HG02571 (cell line): ENCODE data around the gene SCAF4.
"Not testable (repeated sequence)": the region's sequence is repeated elsewhere in the genome, so short reads cannot be mapped to it uniquely, and the experiment has no call there.

Experiments
- ATAC-seq: cut with Tn5 transposase; IDR thresholded peaks from one replicate; pipeline ENCODE4 v1.9.1; 2021; ENCODE audit warnings: mild to moderate bottlenecking, moderate library complexity; ENCODE audit not compliant: unreplicated experiment

SCAF4 gene

DNA sequence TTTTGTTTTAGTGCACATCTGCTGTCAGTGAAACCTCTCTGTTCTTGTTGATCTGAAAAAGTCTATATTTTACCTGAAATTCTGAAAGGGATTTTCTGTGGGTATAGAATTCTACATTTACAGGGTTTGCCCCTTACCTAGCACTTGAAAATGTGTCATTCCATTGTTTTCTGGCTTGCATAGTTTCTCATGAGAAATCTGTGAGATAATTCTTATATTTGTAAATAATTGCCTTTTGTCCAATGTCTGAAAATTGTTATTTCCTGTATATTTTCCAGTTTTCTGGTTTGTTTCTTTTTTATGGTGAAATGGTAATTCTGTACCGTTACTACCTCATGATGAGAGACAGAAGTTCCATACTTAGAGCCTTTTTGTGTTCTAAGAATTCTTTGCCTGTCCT is 11.8 kb upstream of the SCAF4 start:
- ATAC-seq, result no peak

DNA sequence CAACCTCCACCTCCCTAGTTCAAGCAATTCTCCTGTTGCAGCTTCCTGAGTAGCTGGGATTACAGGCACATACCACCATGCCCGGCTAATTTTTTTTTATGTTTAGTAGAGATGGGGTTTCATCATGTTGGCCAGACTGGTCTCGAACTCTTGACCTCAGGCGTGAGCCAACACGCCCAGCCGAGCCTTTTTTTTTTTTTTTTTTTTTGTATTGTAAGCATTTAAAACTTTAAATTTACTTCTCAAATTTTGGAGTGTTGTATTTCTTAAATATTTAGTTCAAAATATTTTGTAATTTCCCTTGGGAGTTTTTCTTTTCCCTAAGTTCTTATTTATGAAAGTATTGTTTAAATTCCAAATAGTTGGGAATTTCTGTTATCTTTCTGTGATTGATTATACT is 9.2 kb upstream of the SCAF4 start:
- no peak for ATAC-seq

DNA sequence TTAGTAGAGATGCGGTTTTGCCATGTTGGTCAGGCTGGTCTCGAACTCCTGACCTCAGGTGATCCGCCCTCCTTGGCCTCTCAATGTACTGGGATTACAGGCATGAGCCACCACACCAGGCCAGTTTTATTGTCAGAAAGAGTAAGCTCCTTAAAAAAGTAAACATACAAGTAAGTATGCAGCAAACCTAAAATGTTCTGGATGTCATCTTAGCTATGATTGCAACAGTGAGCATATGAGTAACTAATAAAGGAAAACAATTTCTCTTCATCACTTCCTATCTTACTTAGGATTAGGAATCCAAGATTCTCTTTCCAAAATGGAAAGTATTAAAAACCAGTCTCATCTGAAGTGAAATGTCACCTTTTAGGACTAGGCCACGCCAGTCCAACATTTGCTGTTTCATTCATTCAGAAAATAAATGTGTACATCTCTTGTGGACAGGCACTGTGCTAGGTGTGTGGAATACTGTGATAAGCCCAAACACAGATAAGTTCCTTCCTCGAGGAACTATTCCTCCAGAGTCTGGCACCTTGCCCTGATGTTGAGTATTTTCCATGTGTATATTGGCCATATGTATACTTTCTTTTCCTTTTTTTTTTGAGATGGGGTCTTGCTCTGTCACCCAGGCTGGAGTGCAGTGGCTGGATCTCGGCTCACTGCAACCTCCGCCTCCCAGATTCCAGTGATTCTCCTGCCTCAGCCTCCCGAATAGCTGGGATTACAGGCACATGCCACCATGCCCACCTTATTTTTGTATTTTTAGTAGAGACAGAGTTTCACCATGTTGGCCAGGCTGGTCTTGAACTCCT is 5.9 kb upstream of the SCAF4 start:
- ATAC-seq, result not testable (repeated sequence)

DNA sequence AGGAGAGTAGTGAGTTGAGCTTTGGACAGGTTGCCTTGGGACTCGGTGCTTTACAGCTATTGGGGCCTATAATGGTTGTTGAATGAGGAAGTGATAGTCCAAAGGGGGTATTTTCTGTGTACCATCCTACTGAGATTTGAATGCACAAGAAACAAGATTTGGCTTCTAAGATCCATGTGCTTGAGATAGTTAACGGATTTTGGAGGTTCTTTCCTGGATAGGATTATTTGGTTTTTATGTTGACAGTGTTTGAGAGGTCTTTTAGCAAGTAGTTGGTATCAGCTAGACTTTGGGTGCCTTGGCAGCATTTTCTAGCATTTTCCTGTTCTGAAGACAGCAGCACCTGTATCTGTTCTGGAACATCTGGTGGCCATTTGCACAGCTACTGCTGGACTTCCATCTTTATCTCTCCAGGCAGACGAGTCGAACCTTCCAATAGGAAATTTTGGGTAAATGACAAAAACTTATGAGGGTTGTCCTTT is 3.6 kb upstream of the SCAF4 start:
- no peak for ATAC-seq

DNA sequence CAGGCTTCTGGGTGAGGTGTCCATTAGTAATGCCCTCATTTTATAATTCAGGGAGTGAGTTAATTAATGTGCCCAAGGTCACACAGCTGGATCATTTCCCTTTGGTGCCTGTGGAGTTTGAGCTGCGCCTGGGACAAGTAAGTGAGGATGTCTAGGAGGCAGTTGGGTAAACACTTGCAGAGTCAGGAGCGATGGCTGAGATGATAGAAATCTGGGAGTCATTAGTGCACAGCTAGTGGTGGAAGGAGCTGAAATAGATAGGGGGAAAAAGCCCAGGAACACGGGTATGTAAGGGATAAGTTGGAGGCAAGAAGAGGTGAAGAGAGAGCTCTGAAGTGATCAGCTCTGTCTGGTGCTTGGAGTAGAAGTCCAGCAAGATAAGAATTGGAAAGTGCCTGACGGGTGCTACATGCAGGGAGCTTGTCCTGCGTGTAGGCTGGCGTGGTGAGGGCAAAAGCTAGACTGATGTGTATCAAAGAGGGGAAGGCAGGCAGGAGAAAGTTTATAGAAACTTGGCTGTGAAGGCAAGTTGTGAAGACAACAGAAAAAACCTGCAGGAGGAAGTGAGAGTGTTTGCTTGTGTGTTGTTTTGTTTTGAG is 1.7 kb upstream of the SCAF4 start:
- ATAC-seq, result no peak

DNA sequence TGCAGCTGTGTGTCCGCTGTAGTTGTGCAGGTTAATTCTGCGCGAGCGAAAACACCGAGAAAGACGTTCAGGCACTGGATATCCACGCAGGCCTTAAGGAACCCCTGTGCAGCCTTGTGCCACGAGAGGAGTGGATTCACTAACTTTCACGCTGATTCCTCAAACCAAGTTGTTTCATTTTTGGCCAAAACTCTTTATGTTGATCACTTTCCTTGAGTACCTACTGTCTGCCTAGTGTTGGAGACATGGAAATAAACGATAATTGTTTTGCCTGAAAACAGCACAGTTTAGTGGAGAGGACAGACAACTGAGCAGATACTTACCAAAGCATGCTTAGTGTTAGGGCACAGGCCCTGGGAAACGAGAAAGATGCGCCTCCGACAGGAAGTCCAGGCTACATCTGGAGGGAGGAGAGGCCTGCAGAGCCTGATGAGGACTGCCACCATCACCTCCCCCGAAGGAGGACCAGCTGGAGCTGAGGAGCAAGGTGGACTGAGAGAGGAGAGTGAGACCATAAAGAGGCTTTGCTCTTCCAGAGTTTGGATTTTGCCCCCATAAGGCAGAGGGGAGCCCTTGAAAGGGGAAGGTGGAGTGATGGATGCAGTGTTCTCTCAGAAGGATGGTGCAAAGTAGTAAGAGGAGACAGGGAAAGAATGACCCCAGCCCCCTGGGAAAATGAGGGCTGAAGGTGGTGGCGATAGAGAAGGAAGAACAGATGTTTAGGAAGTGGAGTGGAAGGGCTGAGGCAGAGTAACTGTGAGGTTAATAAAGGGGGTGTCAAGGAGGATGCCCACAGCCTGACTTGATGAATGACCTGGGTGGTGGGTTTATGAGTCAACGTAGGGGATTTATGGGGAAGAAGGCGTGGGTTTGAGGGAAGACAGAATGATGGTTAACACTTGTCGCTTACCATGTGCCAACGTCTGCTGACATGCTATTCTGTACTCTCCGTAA is 956 bp upstream of the SCAF4 start:
- no peak for ATAC-seq

DNA sequence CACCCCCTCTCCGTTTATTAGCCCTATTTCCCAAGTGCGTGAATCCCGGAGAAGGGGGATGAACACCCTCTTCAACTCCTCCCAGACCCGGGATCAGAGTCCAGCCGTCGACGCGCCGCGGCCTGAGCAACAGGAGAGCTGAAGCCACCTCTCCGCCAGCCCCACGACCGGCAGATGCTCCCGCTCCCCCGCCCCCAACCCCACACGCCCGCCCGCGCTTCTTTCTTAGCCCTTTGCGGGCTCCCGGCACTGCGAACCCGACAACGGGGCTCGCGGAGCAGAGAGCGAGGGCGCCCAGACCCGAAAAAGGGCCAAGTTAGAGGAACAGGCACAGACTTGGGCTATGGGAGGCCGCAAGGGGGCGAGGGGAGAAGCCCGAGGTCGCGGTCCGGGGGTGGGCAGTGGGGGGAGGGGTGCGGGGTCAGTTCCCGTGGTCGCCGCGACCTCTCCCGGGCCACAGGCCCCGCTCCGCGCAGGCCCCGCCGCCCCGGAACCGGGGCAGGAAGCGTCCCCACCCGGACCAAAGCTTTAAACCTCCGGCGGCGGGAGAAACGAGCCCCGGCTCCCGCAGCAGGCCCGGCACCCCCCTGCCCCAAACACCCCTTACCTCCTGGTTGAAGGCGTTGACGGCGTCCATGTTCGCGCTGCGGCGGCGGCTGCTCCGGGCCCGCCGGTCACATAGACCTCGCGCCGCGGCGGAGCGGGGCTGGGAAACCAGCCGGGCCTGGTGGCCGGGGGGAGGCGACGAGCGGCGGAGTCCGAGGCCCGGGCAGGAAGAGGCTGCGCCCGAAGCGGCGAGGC is 662 bp downstream of the SCAF4 start:
- ATAC-seq, result peak; percentile 30

DNA sequence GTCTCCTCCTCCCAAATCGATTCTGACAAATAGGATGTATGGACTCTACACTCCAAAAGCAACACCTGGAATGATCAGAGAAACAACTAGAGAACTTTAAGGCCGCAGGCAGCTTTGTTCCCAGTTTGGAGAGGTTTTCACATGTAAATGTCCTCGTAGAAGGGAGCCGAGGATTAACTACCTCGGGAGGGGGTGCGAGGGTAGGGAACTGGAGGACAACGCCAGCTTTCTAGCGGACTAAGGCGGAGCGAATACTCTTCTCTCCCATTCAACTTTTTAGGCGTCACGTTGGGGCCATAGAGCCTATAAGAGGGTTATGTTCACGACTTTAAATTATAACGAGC is 1.2 kb downstream of the SCAF4 start:
- ATAC-seq, result no peak

DNA sequence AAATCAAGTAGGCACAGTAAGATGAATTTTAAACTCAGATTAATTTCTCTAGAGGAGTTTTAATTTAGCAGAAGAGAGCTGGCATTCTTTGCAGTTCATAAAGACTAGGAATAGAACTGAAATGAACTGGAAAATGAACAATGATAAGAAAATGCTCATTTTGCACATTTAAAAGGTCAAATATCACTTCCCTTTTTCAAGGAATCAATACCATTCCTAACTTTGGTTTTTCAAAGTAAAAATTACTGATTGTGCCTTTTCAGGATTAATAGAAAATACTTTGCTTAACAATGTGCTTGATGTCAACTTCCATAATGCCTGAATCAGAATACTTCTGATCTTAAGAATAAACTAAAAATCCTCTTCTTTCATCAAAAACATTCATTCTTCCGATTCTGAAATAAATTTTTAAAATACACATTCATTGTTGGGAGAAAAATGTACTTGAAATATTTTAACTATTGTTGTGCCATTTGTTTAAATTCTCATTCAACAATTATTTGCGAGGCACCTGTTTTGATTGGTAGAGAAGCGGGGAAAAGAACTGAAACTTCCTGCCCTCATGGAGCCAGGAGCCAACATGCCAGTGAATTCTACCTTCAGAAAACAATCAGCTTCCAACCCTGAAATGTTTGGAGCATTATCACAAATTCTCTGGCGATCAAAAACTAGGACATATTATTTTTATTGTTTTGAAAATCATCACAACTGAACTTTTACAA is 2.1 kb downstream of the SCAF4 start:
- ATAC-seq, result no peak

DNA sequence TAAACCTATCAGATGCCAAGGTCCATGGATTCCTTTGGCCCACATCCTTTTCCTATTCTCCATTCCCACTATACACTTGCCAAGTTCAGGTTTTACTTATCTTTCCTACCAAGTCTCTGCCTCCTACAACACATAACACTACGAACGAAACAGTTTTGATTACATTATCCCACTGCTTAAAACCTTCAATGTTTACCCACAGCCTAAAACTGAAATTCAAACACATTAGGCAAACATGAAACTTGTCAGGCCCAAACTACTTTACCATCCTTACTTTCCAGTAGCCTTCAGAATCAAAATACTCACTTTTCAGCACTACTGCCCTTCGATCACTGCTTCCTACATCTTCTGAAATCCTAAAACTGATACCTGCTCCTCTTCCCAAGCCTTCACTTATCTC is 3.0 kb downstream of the SCAF4 start:
- no peak for ATAC-seq

DNA sequence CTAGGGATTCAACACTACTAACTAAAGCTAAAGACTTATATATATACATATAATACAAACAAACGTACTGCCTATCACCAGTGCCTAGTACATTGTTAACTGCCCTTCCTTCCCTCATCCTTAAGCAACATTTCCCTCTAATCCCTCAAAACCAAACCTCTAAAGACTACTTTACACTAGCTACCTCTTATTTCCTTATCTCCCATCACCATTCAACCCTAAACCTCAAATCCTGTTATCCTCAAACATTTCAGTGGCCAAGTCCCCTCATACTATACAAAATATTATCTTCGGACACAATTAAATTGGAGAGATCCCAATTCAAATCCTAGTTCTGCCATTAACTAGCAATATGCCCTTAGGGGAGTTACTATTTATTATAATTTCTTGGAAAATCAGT is 3.7 kb downstream of the SCAF4 start:
- no peak for ATAC-seq

DNA sequence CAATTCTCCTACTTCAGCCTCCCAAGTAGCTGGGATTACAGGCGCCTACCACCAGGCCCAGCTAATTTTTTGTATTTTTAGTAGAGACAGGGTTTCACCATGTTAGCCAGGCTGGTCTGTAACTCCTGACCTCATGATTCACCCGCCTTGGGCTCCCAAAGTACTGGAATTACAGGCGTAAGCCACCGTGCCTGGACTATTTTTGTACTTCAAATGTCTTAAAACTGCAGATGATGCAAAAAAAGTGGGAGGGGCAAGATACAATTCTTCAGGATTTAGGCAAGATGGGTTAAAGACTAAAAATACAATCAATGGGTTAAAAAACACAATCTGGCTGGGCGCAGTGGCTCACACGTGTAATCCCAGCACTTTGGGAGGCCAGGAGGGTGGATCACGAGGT is 4.7 kb downstream of the SCAF4 start:
- ATAC-seq, result no peak

DNA sequence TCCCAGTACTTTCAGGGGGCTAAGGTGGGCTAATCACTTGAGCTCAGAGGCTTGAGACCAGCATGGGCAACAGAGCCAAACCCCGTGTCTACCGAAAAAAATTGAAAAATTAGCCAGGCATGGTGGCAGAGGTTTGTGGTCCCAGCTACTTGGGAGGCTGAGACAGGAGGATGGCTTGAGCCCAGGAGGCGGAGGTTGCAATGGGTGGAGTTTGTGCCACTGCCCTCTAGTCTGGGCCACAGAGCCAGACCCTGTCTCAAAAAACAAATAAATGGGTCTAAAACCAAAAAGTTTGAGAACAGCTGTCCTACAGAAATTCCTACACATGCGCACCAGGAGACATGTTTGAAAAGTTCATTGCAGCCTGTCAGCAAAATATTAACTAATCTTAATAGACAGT is 5.5 kb downstream of the SCAF4 start:
- ATAC-seq, result no peak

DNA sequence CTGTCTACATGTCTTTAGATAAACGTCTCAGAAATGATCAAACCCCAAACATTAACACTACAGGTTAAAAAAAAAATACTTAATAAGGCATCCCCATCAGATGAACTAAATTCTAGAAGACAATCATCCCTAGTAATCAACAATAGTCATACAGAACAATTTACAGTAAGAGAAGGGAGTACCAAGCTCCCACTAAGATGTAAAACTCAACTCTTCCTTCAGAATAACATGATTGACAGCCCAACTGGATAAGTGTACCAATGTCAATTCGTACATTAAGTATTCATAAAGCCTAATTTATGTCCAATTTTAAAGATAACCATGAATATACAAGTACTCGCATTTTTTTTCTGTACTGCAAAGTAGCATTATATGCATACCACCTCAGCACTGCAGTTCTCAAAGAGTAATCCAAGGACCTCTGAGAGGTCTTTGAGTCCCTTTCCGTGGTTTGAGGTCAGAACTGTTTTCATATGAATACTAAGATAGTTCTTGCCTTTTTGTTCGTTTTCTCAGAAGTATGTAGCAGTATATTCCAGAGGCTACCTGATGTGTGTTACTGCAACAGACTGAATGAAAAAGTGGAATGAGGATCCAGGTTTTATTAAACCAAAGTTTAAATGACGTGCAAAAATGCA is 6.6 kb downstream of the SCAF4 start:
- ATAC-seq, result no peak

DNA sequence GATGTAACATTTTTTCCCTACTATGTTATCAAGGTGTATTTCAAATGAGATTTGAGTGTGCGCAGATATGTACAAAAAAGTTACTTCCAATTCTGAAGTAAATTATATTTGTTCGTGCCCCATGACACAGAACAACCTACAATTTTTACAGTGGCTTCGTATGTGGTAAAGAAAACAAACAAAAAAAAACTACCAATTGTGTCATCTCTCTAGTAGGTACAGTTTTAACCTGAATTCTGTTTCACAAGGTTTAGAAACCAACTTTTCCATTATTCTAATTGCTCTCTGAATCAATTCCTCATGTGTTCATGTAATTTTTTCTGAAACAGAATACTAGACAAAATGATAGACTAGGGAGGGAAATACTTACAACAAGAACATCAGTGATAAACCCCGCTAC is 7.4 kb downstream of the SCAF4 start:
- ATAC-seq, result no peak

DNA sequence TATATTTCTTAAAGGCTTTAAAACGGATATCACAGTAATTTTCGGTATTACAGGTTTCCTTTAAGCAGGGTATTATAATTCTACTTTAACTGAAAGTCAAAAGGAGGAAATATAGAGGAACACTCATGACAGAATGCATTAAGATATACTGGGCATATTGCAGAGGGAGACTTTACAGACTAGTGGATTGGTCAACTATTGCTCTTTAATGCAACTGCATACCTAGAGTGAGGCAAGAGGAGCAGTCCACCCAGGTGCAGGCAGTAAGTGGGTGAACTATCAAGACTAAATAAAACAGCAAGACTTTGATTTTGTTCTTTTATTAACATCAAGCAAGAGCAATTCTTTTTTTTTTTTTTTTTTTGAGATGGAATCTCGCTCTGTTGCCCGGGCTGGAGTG is 10.5 kb downstream of the SCAF4 start:
- ATAC-seq, result no peak

DNA sequence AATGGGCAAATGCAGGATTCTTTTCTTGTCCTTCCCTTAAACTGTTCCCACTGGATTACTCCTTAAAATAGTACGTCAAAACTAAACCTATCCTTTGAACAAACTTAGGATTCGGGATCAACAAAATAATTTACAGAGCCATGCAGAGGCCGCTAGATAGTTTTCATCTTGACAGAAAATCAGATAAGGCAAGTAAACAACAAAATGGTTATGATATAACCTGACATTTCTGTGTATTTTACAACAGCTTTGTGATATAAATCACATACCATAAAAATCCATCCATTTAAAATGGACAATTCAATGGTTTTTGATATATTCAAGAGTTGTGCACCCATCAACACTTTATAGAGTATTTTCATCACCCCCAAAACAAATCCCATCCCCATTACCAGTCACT is 11.2 kb downstream of the SCAF4 start:
- ATAC-seq, result no peak

DNA sequence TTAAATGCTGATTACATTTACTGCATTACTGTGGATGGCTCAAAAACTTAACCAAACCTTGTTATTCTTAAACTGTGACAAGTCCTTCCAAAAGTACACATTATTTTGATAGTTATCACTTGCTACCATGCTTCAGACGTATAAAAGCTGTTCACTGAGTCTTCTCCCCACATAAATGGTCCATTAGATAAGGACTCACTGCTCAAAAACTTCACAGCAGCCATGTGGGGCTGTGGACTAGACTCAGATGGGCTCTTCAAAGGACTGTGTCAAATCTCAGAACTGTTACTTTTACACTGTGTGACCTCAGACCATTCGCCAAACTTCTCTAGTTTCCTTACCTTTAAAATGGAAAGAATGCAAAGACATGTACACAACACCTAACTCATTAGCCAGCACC is 11.6 kb downstream of the SCAF4 start:
- no peak for ATAC-seq

DNA sequence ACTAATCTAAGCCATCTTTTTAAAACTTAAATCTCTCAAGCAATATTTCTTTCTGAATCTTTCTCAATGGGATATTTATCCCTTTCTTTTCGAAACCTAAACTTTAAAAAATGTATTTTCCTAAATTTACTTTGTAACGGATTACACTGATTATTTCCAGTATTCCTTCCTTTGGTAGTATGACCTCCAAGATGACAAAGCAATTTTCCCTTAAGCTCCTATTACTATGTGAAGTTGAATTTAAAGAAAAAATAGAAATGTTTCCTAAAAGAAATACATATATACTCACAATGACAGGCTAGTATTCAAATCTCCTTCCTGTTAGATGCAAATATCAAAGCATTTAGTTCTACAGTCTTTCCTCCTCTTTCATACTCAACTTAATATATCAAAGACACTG is 15.8 kb downstream of the SCAF4 start:
- ATAC-seq, result no peak
